ENCODE data around the gene BGN.
A peak's percentile ranks its signal among the peaks of the same experiment; 100 is the strongest.

Gene BGN

GRCh38 chrX:153485396-153486080 lies 9.2 kb upstream of the BGN start:
- no peak for DNase-seq

DNA sequence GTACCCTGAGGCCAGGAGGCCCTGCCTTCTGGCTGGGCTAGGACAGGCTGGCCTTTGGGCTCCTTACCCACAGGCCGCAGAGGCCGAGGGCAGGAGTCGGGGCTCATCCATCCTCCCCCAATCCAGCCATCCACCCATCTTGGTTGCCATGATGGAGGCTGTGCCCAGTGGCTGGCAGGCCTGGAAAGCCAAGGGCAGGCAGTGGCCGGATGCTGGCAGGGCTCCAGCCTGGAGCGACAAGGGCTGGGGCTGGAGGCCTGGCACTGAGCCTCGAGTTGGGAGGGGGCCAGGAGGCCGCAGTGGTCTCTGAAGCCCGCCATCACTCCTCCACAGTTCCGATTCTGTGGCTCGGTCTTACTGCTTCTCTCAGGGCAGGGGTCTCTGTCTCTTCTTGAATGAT lies 8.6 kb upstream of the BGN start:
- no peak for DNase-seq

GRCh38 chrX:153487590-153488071 lies 7.1 kb upstream of the BGN start:
- DNase-seq = no peak

GRCh38 chrX:153488231-153488914 lies 6.4 kb upstream of the BGN start:
- DNase-seq = peak; percentile 40

- DNase-seq = no peak
Measured at GRCh38 chrX:153490217-153490930, 4.4 kb upstream of the BGN start.

GRCh38 chrX:153491351-153491914 lies 3.3 kb upstream of the BGN start:
- no peak for DNase-seq

DNA sequence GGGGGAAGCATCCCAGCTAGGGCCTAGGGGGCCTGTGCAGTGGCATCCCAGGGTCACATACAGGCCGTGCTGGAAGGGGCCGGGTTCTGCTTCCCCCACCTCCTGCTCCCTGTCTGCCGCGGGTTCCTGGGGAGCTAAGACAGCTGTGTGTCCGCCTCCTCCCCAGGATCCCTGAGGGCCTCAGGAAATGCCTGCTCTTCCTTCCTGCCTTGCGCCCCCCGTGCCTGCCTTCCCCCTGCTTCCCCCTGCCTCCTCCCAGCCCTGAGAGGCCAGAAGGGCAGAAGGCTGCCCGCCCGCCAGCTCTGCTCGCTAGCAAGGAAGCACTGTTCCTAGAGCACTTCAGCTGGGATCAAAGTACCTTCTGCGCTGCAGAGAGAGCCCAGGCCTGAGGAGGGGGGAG lies 2.9 kb upstream of the BGN start:
- no peak for DNase-seq

- DNase-seq = no peak
Measured at GRCh38 chrX:153492543-153492942, 2.2 kb upstream of the BGN start.

DNA sequence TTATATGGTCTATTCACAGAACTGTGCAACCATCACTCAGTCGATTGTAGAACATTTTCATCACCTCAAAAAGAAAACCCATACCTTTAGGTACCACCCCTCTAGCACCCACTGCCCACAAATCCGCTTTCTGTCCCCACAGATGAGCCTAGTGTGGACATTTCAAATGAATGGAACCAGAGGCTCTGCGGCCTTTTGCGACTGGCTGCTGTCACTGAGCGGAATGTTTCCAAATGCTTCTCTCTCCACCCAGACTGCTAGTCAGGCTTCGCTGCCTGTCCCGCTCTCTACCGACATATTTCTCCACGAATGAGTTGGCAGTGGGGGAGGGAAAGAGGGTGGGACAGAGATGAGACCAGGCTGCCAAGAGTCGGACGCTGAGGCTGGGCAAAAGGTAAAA lies 1.7 kb upstream of the BGN start:
- DNase-seq = no peak

- peak; percentile 11 for DNase-seq
Measured at GRCh38 chrX:153494061-153494460, 719 bp upstream of the BGN start.

GRCh38 chrX:153495362-153495751 lies 577 bp downstream of the BGN start:
- DNase-seq = peak; percentile 24

- no peak for DNase-seq
Measured at GRCh38 chrX:153495903-153496589, 1.3 kb downstream of the BGN start.

- no peak for DNase-seq
Measured at GRCh38 chrX:153496590-153496959, 1.8 kb downstream of the BGN start.

- no peak for DNase-seq
Measured at GRCh38 chrX:153498453-153498852, 3.7 kb downstream of the BGN start.

DNA sequence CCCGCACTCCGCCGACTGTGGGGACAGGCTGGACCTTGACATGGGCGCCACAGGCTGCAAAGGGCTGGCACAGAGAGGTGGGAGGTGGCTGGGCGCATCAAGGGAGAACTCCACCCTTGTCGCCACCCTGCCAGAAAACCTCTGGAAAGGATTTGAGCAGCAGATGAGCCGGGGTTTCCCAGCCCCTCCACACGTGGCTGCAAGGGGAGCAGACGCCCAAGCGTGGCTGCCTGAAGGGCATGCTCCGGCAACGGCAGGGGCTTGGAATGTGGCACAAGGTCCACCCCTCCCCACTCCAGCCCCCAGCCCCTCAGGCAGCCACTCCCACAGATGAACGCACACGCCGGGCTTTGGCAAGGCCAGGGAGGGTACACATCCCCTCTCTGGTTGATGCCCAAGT lies 4.6 kb downstream of the BGN start:
- no peak for DNase-seq

- DNase-seq = no peak
Measured at GRCh38 chrX:153499876-153500275, 5.1 kb downstream of the BGN start.

GRCh38 chrX:153500676-153501280 lies 6.0 kb downstream of the BGN start:
- DNase-seq = no peak

DNA sequence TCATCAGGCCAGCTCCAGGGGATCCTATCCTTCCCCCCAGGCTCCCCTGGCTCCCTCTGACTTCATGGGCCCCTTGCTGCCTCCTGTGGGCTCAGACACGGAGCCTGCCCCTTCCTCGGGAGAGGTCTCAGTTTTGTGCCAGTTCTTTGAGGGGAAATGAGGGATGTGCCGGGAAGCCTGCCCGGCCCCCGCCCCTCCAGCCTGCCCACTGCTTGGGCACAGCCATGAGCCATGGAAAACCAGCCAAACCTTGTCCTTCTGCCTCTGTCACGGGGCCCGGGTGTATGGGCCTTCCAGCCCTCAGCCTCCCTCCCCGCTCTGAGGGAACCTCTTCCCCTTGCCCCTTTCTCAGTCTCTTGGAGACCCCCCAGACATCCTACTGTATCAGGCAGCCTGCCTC lies 6.8 kb downstream of the BGN start:
- DNase-seq = no peak

DNA sequence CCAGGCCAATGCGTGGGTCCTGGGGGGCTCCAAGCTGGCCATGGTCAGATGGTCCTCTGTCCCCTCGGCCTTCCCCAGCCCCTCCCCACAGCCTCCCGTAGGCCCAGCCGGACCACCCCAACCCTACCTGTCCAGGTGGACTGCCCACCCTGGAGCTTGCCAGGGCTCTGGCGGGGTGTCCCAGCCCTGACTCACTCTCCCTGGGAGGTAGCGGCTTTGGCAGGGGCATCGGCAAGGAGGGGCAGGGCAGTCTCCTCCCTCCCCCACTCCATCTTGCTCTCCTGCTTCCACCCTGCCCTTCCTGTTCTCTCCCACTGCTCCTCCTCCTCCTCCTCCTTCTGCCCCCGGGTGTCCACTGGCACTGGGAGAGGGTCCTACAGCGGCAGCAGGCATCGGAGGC lies 7.4 kb downstream of the BGN start:
- no peak for DNase-seq

DNA sequence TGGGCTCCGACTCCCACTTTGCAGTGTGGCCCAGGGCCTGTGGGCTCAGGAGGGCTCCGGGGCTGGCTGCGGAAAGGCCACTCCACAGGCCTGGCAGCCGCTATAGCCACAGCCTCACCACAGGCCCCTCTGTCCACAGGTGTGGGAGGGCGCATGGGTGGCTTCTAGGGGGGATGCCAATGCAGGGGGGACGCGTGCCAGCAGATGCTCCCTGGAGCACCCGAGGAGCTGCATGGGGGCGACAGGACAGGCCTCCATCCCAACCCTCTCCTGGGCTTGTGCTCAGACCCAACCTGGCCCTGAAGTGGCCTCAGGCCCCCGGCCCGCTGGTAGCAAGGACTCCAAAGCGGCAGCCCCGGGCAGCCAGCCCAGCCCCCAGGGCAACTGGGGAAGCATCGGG lies 8.0 kb downstream of the BGN start:
- DNase-seq = no peak

DNA sequence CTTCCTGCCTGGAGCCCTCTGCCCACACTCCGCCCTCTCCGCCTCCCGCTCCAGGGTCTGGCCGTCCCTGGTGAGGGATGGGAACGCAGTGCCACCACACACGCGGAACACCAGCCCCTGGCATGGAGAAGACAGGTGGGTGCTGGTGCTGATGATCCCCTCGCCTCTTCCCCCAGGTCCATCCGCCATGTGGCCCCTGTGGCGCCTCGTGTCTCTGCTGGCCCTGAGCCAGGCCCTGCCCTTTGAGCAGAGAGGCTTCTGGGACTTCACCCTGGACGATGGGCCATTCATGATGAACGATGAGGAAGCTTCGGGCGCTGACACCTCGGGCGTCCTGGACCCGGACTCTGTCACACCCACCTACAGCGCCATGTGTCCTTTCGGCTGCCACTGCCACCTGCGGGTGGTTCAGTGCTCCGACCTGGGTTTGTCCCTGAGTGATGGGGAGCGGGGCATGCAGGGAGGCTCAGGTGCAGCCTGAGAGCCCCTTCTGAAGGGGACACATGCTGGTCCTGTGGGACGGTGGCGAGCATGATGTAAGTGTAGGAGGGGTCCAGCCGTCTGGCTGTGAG lies 9.8 kb downstream of the BGN start:
- no peak for DNase-seq

DNA sequence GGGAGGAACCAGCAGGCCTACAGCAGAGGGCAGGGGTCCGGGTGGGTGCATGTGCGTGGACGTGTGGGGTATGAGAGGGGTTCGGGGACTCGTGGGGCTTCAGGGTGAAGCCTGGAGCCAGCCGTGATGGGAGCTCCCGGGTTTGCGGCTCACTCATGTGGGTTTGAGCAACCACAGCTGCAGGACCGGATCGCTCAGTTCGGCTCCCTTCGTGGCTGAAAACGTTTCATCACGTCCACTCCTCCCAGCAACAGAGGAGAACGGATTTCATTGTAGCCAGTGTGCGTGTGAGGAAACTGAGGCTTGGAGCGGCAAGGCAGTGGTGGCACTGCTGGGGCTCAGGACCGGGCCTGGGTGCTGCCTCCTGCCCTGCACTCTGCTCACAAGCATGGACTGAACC lies 10.6 kb downstream of the BGN start:
- DNase-seq = no peak

Data from fibroblast of skin of abdomen (primary cell).